ENCODE results near the gene C2orf74. TPM values are rescaled to one million over a fixed set of nuclear protein-coding genes. Genes with fewer than 3 reads are reported as not detected.
"Not testable (repeated sequence)": the region's sequence is repeated elsewhere in the genome, so short reads cannot be mapped to it uniquely, and the experiment has no call there.

Gene C2orf74
- total RNA-seq, 1 experiment from 2014 or later: 17.1 TPM

DNA sequence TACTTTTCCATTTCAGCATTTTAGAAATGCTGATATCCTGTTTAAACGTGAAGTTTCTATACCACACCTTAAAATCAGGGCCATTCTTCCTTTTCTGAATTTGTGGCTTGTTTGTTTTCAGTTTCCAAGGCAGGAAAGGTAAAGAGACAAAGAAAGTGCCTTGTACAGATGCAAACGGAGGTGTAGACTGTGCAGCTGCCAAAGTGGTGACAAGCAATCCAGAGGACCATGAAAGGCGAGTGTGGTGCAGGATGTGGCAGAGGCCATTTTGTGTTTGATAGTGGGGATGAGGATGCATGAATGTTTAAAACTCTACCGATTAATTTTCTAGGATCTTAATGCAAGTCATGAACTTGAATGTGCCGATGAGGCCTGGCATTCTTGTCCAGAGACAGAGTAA lies 733 bp downstream of the C2orf74 start:
- intact Hi-C loops (cut with micrococcal nuclease; ENCODE audit: unreplicated experiment): no loop called here
- peaks cover 5% of the 10 kb centered on the region for H3K9me3 Mint-ChIP-seq (ENCODE audit: low read depth, unreplicated experiment)
- H3K27me3 Mint-ChIP-seq (ENCODE audit: unreplicated experiment): no peaks in the 10 kb centered on the region
- no peak overlapping the region for H3K4me3 Mint-ChIP-seq (ENCODE audit: low read depth, unreplicated experiment)
- TF ChIP-seq, protein P1, sequence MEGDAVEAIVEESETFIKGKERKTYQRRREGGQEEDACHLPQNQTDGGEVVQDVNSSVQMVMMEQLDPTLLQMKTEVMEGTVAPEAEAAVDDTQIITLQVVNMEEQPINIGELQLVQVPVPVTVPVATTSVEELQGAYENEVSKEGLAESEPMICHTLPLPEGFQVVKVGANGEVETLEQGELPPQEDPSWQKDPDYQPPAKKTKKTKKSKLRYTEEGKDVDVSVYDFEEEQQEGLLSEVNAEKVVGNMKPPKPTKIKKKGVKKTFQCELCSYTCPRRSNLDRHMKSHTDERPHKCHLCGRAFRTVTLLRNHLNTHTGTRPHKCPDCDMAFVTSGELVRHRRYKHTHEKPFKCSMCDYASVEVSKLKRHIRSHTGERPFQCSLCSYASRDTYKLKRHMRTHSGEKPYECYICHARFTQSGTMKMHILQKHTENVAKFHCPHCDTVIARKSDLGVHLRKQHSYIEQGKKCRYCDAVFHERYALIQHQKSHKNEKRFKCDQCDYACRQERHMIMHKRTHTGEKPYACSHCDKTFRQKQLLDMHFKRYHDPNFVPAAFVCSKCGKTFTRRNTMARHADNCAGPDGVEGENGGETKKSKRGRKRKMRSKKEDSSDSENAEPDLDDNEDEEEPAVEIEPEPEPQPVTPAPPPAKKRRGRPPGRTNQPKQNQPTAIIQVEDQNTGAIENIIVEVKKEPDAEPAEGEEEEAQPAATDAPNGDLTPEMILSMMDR (IDR thresholded peaks at IDR 0.05; ENCODE audit: unreplicated experiment): no peak
- peaks cover 22% of the 10 kb centered on the region for H3K36me3 Mint-ChIP-seq (ENCODE audit: insufficient read depth, unreplicated experiment)
- CTCF ChIA-PET: no interaction called here
- DNase-seq: no peak
- no peak overlapping the region for H3K27ac Mint-ChIP-seq (ENCODE audit: unreplicated experiment)
- H3K4me1 Mint-ChIP-seq (ENCODE audit: low read depth, unreplicated experiment): no peaks in the 10 kb centered on the region
- BruUV-seq (replicated peaks): no TSS peak

- H3K4me3 Mint-ChIP-seq (ENCODE audit: low read depth, unreplicated experiment); DNase-seq; H3K27ac Mint-ChIP-seq (ENCODE audit: unreplicated experiment); BruUV-seq (replicated peaks); H3K9me3 Mint-ChIP-seq (ENCODE audit: low read depth, unreplicated experiment); H3K4me1 Mint-ChIP-seq (ENCODE audit: low read depth, unreplicated experiment); CTCF ChIA-PET; intact Hi-C loops (cut with micrococcal nuclease; ENCODE audit: unreplicated experiment); H3K27me3 Mint-ChIP-seq (ENCODE audit: unreplicated experiment): not testable (repeated sequence)
- H3K36me3 Mint-ChIP-seq (ENCODE audit: insufficient read depth, unreplicated experiment): peaks cover 23% of the 10 kb centered on the region
These were observed 3.1 kb downstream of the C2orf74 start for GRCh38 chr2:61165082-61165481.

DNA sequence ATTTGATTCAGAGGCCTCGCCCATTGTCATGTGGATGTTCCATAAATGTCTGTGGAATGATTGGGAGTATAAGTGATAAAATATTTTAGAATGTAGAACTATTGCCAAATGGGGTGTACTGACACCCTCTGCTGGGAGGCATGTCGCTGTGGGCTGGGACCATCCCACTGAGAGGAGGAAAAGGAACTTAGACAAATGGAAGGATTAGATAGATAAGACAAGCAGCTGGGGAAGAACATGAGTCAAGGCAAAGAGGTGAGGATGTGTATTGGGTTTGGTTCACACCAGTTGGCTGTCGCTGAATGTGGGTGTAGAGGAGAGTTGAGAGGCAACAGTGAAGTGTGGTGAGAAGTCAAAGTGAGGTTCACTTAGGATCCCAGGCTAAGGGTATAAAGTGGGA lies 4.0 kb downstream of the C2orf74 start:
- no peak overlapping the region for H3K4me3 Mint-ChIP-seq (ENCODE audit: low read depth, unreplicated experiment)
- no peaks in the 10 kb centered on the region for H3K27me3 Mint-ChIP-seq (ENCODE audit: unreplicated experiment)
- CTCF ChIA-PET: no interaction called here
- H3K36me3 Mint-ChIP-seq (ENCODE audit: insufficient read depth, unreplicated experiment): peaks cover 18% of the 10 kb centered on the region
- intact Hi-C loops (cut with micrococcal nuclease; ENCODE audit: unreplicated experiment): no loop called here
- TF ChIP-seq, protein P1 (IDR thresholded peaks at IDR 0.05; ENCODE audit: unreplicated experiment): no peak
- H3K27ac Mint-ChIP-seq (ENCODE audit: unreplicated experiment): no peak overlapping the region
- DNase-seq: no peak
- no peaks in the 10 kb centered on the region for H3K4me1 Mint-ChIP-seq (ENCODE audit: low read depth, unreplicated experiment)
- no TSS peak for BruUV-seq (replicated peaks)
- no peaks in the 10 kb centered on the region for H3K9me3 Mint-ChIP-seq (ENCODE audit: low read depth, unreplicated experiment)

DNA sequence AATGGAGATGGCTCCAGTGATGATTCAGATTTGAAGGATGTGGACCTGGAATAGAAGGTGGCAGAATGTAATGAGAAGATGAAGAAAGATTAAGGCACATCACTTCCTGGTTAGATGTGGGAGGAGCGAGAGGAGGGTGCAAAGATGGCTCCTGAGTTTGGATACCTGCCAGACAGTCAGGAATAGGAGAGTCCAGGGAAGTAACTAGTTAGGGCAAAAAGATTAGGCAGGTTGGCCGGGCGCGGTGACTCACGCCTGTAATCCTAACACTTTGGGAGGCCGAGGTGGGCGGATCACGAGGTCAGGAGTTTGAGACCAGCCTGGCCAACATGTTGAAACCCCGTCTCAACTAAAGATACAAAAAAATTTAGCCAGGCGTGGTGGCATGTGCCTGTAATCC lies 5.6 kb downstream of the C2orf74 start:
- Mint-ChIP-seq H3K27ac (ENCODE audit: unreplicated experiment) (no peak overlapping the region), H3K9me3 (ENCODE audit: low read depth, unreplicated experiment) (no peaks in the 10 kb centered on the region), H3K27me3 (ENCODE audit: unreplicated experiment) (no peaks in the 10 kb centered on the region), H3K4me1 (ENCODE audit: low read depth, unreplicated experiment) (no peaks in the 10 kb centered on the region), H3K4me3 (ENCODE audit: low read depth, unreplicated experiment) (no peak overlapping the region), H3K36me3 (ENCODE audit: insufficient read depth, unreplicated experiment) (peaks cover 18% of the 10 kb centered on the region)
- intact Hi-C loops (cut with micrococcal nuclease; ENCODE audit: unreplicated experiment): no loop called here
- TF ChIP-seq, protein P1 (IDR thresholded peaks at IDR 0.05; ENCODE audit: unreplicated experiment): no peak
- DNase-seq: no peak
- CTCF ChIA-PET: interaction anchor here (0.6 to 0.7 kb wide), 2 partner anchors 597 to 1303 kb away, joined by 3 read pairs; no protein-coding TSS in a partner anchor
- BruUV-seq (replicated peaks): no TSS peak

GRCh38 chr2:61172671-61173070 lies 10.7 kb downstream of the C2orf74 start:
- intact Hi-C loops (cut with micrococcal nuclease; ENCODE audit: unreplicated experiment): no loop called here

More at GRCh38 chr2:61172671-61173070, 10.7 kb downstream of the C2orf74 start:
- Mint-ChIP-seq H3K27me3 (ENCODE audit: unreplicated experiment) (no peaks in the 10 kb centered on the region), H3K9me3 (ENCODE audit: low read depth, unreplicated experiment) (no peaks in the 10 kb centered on the region), H3K36me3 (ENCODE audit: insufficient read depth, unreplicated experiment) (peaks cover 18% of the 10 kb centered on the region), H3K27ac (ENCODE audit: unreplicated experiment) (no peak overlapping the region), H3K4me3 (ENCODE audit: low read depth, unreplicated experiment) (no peak overlapping the region), H3K4me1 (ENCODE audit: low read depth, unreplicated experiment) (peaks cover 8% of the 10 kb centered on the region)
- CTCF ChIA-PET: no interaction called here
- TF ChIP-seq, protein P1 (IDR thresholded peaks at IDR 0.05; ENCODE audit: unreplicated experiment): no peak
- BruUV-seq (replicated peaks): no TSS peak
- no peak for DNase-seq
